Body of pancreas (tissue), 4 donors: Measurements from ENCODE around the gene CIAO2A. TPM values are rescaled to one million over a fixed set of nuclear protein-coding genes. Genes with fewer than 3 reads are reported as not detected.

Experiments
- ATAC-seq: fragments of 150-250 bp; one replicate; pipeline ENCODE4 v1.9.1; 2016
- DNase-seq, 4 donors: peaks; one replicate each; pipeline ENCODE4 v3.0.0-alpha.2; 2019
- H3K27ac ChIP-seq, 4 donors: fragments of 200-600 bp; sonication (generic); 1 replicate in 3 of 4; 2 replicates in 1 of 4; pipeline versions ENCODE4 v1.5.1 to v1.6.1; 2016 to 2019; ENCODE audit warnings: mild to moderate bottlenecking in 1 of 4, mixed read lengths in 1 of 4, moderate library complexity in 1 of 4
- H3K27me3 ChIP-seq, 2 donors: fragments of 200-600 bp; sonication (generic); one replicate each; pipeline ENCODE4 v1.6.0; 2016; ENCODE audit warnings: mild to moderate bottlenecking in 1 of 2
- H3K36me3 ChIP-seq, 2 donors: fragments of 200-600 bp; sonication (generic); replicated peaks in 1 of 2; 2 replicates each; pipeline ENCODE4 v1.5.1; 2016; ENCODE audit warnings: low read depth in 2 of 2; ENCODE audit not compliant: insufficient read depth in 1 of 2
- H3K4me1 ChIP-seq: fragments of 200-600 bp; sonication (generic); one replicate; pipeline ENCODE4 v1.6.0; 2016
- H3K4me3 ChIP-seq, 2 donors: fragments of 200-600 bp; sonication (generic); 1 replicate in 1 of 2; 2 replicates in 1 of 2; pipeline ENCODE4 v1.5.1; 2016 to 2019
- H3K9me3 ChIP-seq, 3 donors: fragments of 200-600 bp; sonication (generic); 1 replicate in 2 of 3; 2 replicates in 1 of 3; pipeline ENCODE4 v1.5.1; 2016
- POLR2A ChIP-seq, 3 donors: fragments of 450-650 bp; IDR thresholded peaks; one replicate each; pipeline ENCODE4 v1.6.1; 2016; ENCODE audit warnings: antibody characterized with exemption in 3 of 3, mild to moderate bottlenecking in 2 of 3
- WGBS, 2 donors: methylation state at CpG; one replicate each; pipeline ENCODE4 v1.1.5; 2017; 5-methylcytosine and 5-hydroxymethylcytosine counted together
- intact Hi-C: fragments of 100-400 bp; cut with DNase I; formaldehyde crosslinking; loops from one replicate; pipeline ENCODE4 v1.15.1; 2023
- total RNA-seq, 2 donors: library from RNA; depleted of rRNA; stranded (reverse); fragments of >200 nt; gene quantifications; one replicate each; pipeline ENCODE4 v1.1.0, GENCODE V29; 2016
- TF ChIP-seq, protein P1 (sequence below), 7 experiments: fragments of 450-650 bp in 4 of 7; fragments of 200-600 bp in 3 of 7; sonication (generic) in 3 of 7; IDR thresholded peaks; one replicate each; pipeline ENCODE4 v1.5.1; 2016 to 2019; ENCODE audit warnings: antibody characterized with exemption in 7 of 7

CIAO2A gene
- total RNA-seq, 2 donors from 2014 or later = 48.1 to 57.1 TPM

GRCh38 chr15:64132217-64132616 lies 38.6 kb upstream of the CIAO2A start:
- H3K36me3 ChIP-seq = peaks cover 12 to 59% of the 10 kb centered on the region in 2 donors
- H3K27me3 ChIP-seq = no peaks in the 10 kb centered on the region
- DNase-seq (no peak), ATAC-seq (no peak)
- H3K4me3 ChIP-seq = no peak overlapping the region
- H3K4me1 ChIP-seq = no peaks in the 10 kb centered on the region
- no peak for TF ChIP-seq POLR2A (IDR thresholded peaks at IDR 0.05)
- no peak overlapping the region for H3K27ac ChIP-seq
- WGBS, 2 donors = 92 to 100% methylated on average over 3 to 4 of the region's 4 CpGs
- no peaks in the 10 kb centered on the region for H3K9me3 ChIP-seq
- intact Hi-C loops = no loop called here

- 90 to 93% methylated on average over 7 of the region's 7 CpGs for WGBS, 2 donors
- DNase-seq = no peak
- peaks cover 9 to 54% of the 10 kb centered on the region in 2 donors for H3K36me3 ChIP-seq
These were observed 37.9 kb upstream of the CIAO2A start for GRCh38 chr15:64131547-64131946.

DNA sequence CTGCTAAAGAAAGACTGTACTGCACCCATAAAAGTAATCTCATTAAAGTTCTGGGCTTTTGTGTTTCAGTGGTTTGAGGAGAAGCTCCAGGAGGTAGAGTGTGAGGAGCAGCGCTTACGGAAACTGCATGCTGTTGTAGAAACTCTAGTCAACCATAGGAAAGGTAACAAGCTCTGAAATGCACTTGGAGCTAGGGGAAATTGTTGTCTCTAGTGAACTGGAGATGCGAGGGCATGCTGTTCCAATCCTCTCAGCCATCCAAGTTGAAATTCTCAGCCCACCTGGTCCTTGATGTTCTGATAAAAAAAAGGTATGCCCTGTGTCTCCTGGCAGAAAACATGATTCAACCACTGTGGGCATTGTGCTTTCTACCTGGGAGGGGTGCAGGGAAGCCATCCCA lies 36.5 kb upstream of the CIAO2A start:
- Histone ChIP-seq H3K4me1 (no peaks in the 10 kb centered on the region), H3K27me3 (no peaks in the 10 kb centered on the region), H3K4me3 (no peak overlapping the region), H3K27ac (no peak overlapping the region), H3K9me3 (no peaks in the 10 kb centered on the region), H3K36me3 (peaks cover 9 to 44% of the 10 kb centered on the region in 2 donors)
- no peak for TF ChIP-seq POLR2A (IDR thresholded peaks at IDR 0.05)
- TF ChIP-seq, protein P1, sequence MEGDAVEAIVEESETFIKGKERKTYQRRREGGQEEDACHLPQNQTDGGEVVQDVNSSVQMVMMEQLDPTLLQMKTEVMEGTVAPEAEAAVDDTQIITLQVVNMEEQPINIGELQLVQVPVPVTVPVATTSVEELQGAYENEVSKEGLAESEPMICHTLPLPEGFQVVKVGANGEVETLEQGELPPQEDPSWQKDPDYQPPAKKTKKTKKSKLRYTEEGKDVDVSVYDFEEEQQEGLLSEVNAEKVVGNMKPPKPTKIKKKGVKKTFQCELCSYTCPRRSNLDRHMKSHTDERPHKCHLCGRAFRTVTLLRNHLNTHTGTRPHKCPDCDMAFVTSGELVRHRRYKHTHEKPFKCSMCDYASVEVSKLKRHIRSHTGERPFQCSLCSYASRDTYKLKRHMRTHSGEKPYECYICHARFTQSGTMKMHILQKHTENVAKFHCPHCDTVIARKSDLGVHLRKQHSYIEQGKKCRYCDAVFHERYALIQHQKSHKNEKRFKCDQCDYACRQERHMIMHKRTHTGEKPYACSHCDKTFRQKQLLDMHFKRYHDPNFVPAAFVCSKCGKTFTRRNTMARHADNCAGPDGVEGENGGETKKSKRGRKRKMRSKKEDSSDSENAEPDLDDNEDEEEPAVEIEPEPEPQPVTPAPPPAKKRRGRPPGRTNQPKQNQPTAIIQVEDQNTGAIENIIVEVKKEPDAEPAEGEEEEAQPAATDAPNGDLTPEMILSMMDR (IDR thresholded peaks at IDR 0.05) = no peak
- WGBS, 2 donors = 96 to 97% methylated on average over 3 of the region's 3 CpGs
- no peak for ATAC-seq
- no peak for DNase-seq
- intact Hi-C loops = no loop called here

More at GRCh38 chr15:64131547-64131946, 37.9 kb upstream of the CIAO2A start:
- intact Hi-C loops = no loop called here
- no peak for ATAC-seq
- Histone ChIP-seq H3K27me3 (no peaks in the 10 kb centered on the region), H3K4me1 (no peaks in the 10 kb centered on the region), H3K4me3 (no peak overlapping the region), H3K9me3 (no peaks in the 10 kb centered on the region), H3K27ac (no peak overlapping the region)
- no peak for TF ChIP-seq POLR2A (IDR thresholded peaks at IDR 0.05)
- TF ChIP-seq, protein P1 (IDR thresholded peaks at IDR 0.05) = no peak

- H3K4me1 ChIP-seq = no peaks in the 10 kb centered on the region
- intact Hi-C loops = no loop called here
- TF ChIP-seq, protein P1 (IDR thresholded peaks at IDR 0.05) = no peak
- no peak for TF ChIP-seq POLR2A (IDR thresholded peaks at IDR 0.05)
- no peak overlapping the region for H3K27ac ChIP-seq
- DNase-seq = no peak
- no peaks in the 10 kb centered on the region for H3K27me3 ChIP-seq
- H3K36me3 ChIP-seq = peaks cover 6 to 47% of the 10 kb centered on the region in 2 donors
- H3K4me3 ChIP-seq = no peak overlapping the region
- ATAC-seq = no peak
- 80 to 87% methylated on average over 6 of the region's 6 CpGs for WGBS, 2 donors
- no peaks in the 10 kb centered on the region for H3K9me3 ChIP-seq
These were observed 34.1 kb upstream of the CIAO2A start for GRCh38 chr15:64127521-64128270.

GRCh38 chr15:64125978-64126377 lies 32.3 kb upstream of the CIAO2A start:
- H3K27ac ChIP-seq = no peak overlapping the region
- TF ChIP-seq POLR2A (IDR thresholded peaks at IDR 0.05) = no peak
- TF ChIP-seq, protein P1 (IDR thresholded peaks at IDR 0.05) = no peak
- WGBS, 2 donors = 55 to 63% methylated on average over 3 of the region's 3 CpGs
- H3K36me3 ChIP-seq = peaks cover 6 to 35% of the 10 kb centered on the region in 2 donors
- no peak overlapping the region for H3K4me3 ChIP-seq
- DNase-seq = no peak
- no peaks in the 10 kb centered on the region for H3K9me3 ChIP-seq
- H3K4me1 ChIP-seq = no peaks in the 10 kb centered on the region
- intact Hi-C loops = no loop called here
- no peak for ATAC-seq
- no peaks in the 10 kb centered on the region for H3K27me3 ChIP-seq
